HG03342 (cell line): ENCODE measurements around the gene ZDHHC16.
A peak's percentile ranks its signal among the peaks of the same experiment; 100 is the strongest.
"Not testable (repeated sequence)": the region's sequence is repeated elsewhere in the genome, so short reads cannot be mapped to it uniquely, and the experiment has no call there.

Source experiments
- ATAC-seq: cut with Tn5 transposase; IDR thresholded peaks from one replicate; pipeline ENCODE4 v1.9.1; 2021; ENCODE audit warnings: mild to moderate bottlenecking, moderate library complexity; ENCODE audit not compliant: unreplicated experiment

Gene ZDHHC16

DNA sequence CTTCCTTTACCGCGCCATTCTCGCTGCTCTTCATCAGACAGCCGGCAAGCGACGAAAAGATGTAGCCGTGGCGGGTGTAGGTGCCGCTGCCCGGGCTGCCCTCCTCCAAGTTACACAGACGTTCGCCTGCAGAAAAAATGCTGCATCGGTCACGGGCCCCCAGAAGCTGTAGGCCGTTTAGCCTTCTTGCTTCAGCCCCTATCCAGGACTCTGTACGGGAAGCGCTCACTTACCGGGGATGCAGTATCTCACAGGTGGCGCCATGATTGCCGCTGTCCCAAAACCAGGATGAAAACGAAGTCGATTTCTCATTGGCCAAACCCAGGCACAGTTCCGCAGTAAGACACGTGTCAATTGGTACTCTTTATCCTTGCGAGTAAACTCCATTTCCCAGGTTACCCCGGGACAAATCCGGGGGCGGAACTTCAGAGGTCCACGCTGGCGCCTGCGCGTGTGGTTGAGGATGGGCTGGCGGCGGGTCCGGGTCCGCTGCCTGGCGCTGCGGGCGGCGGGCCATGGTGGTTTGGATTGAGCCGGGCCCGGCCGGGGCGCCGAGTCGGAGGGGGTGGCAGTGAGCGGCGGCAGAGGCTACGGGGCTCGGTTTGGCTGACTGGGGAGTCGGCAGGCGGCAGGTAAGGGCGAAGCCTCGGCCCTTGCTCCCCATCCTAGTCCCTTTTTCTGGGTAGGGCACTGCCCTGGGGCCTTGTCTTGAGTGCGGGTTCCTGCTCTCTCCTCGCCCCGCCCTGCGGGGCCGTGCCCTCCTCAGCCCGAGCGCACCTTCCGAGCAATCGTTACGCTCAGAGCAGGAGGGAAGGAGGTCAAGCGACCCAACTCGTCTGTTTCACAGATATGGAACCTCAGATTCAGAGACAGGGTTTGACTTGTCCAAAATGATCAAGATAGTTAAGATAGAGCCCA, at the start of gene ZDHHC16, which contains the start of gene EXOSC1:
Gene ZDHHC16 (plus strand): TSS at position 454 of the 918 bp plus-strand sequence. CDS start 5,501 bp downstream, outside the sequence.
Gene EXOSC1 (minus strand): TSS at position 285 of the 918 bp plus-strand sequence. CDS start 21 bp downstream, at position 264.
- peak; percentile 98 for ATAC-seq

DNA sequence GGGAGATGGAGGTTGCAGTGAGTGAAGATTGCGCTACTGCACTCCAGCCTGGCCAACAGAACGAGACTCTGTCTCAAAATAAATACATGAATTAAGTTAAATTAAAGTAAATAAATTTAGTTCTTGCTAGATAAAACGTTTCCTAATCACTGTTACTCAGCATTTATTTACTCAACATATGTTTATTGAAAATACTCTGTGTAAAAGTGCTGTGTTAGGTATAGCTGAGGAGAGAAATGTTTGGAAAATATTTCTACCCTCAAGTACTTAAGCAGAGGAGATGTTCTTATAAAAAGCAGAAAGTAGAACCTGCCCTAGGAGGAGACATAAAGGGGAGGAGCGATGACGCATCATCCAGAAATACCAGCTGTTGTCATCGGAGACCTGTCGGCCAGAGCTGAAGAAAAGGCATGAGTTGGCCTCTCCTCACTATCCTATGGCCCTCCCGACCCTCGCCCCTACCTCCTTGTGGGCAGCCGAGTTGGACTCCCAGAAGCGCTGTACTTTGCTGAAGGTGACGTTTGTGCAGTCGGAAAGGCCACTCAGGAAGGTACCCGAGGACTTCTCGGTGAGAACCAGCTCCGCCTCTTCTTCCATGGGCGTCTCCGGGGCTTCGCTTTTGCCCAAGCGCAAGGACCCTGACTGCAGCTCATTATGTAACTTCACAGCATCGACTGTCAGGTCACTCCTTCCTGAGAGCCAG, 46.0 kb upstream of the ZDHHC16 start:
- ATAC-seq = peak; percentile 40

DNA sequence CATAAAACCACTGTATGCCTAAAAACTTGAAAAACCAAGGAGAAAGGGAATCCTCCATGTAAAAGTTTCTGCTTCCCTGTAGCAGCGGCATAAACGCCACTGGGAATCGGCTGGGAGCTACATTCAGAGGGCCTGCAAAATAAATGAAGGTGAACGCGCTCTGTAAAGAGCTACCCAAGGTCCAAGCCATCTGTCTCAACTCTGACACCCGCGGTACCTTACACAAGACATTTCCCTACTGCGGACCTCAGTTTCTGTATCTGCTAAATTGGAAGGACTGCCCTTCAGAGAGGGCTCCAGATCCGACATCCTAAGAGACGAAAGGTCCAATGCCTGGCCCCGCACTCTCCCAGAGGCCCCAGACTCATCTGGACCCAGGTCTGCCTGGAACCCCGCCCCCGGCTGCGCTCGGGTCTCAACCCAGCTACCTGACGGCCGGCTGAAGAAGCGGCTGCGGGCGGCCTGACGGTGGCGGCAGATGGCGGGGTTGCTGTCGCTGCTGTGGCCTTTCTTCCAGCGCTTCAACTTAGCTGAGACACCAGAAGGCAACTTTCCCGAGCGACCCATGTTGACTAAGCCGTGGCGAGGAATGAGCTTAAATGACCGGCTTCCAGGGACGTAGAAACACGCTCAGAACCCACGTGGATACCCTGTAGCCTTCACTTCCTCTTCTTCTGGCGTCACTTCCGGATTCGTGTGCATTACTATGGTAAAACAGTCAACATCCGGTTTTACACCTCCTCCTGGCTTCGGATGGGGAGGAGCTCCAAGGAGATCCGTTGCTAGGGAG, 45.1 kb upstream of the ZDHHC16 start, which contains the start of gene RRP12:
Gene RRP12 (minus strand): TSS at position 676 of the 790 bp plus-strand sequence. CDS start 109 bp downstream, at position 567.
- ATAC-seq = peak; percentile 95

DNA sequence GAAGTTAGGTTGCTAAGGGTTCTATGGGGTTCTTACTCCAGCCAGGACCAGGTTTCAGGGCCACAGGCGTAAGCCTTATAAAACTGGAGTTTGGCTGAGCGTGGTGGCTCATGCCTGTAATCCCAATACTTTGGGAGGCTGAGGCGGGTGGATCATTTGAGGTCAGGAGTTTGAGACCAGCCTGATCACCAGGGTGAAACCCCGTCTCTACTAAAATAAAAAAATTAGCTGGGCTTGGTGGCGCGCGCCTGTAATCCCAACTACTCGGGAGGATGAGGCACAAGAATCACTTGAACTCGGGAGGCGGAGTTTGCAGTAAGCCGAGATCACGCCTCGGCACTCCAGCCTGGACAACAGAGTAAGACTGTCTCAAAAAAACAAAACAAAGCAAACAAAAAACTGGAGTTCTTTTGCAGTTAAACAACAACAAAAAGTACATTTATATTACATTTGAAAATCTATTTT, 44.5 kb upstream of the ZDHHC16 start:
- no peak for ATAC-seq

DNA sequence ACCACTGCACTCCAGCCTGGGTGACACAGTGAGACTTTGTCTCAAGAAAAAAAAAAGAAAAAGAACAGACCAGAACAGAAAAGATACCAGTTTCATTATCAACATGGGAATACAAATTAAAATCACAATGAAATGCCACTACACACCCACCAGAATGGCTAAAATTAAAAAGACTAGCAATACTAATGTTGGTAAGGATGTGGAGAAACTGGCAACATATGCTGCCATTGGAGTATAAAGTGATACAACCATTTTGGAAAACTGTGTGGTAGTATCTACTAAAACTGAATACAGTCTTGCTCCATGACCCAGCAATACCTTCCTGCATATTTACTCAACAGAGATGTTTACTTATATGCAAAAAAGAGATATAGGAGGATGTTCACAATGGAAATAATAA, 41.9 kb upstream of the ZDHHC16 start:
- no peak for ATAC-seq

DNA sequence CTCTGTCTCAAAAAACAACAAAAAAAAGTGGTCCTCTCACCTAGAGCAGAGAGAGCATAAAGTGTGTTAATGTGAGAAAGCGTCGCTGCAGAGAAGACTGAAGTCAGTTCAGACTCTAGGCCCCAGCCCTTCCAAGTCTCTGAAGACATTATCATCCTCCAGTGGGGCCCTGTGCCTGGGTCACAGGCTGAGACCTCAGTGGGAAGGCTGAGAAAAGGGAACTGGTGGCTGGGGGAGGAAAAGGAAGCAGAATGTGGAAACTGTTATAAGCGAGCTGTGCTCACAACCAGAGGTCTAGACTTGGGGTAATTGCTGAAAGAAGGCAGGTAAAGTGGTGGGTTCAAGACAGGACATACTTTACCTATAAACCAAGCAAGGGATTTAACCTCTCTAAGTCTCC, 39.9 kb upstream of the ZDHHC16 start:
- ATAC-seq = no peak

DNA sequence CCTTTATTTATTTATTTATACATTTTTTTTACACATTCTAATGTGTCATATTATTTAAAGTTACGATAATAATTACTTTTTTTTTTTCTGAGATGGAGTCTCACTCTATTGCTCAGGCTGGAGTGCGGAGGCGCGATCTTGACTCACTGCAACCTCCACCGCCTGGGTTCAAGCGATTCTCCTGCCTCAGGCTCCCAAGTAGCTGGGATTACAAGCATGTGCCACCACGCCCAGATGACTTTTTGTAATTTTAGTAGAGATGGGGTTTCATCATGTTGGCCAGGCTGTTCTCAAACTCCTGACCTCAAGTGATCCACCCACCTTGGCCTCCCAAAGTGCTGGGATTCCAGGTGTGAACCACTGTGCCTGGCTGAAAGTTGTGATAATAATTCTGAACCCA, 39.5 kb upstream of the ZDHHC16 start:
- not testable (repeated sequence) for ATAC-seq

DNA sequence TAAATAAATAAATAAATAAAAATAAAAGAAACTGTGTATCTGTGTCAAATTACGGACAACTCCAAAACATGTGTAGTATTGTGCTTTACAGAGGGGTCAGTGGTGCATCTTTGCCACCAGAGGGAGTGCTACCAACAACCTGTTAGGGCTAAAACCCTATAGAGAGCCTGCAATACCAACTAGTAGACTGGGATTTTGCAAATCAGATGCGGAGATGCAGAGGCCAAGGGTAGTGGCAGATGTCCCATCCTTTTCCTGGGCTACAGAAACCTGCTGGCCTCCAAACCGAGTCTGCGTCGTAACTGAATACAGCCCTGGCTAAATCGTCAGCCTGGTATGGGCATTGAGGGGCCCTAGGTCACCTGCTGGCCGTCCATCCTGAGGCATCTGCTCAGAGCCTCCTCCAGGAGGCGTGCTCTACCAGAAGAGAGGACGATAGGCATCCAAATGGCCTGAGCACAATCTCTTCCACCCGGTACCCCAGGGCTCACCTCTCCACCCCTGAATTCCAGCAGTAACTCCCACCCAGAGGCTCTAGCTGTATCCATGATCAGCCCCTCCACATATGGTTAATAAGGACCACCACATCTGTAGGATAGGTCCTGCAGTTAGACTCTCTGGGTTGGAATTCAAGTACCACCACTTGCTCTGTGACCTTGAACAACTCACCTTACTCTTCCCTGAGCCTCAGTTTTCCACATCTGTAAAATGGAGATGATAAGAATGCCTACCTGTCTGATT, 38.6 kb upstream of the ZDHHC16 start:
- ATAC-seq = peak; percentile 87

DNA sequence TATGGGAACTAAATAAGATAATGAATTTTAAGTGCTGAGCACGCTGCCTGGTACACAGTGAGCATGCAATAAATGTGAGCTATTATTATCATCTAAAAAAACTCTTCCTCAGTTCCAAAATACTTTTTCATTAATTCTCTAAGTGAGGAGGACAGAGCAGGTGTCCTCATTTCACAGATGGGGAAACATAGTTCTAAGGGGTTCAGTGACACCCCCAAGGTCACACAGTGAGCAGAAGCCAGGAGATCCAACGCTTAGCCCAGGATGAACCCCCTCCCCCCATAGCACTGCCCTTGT, 38.1 kb upstream of the ZDHHC16 start:
- ATAC-seq = no peak

DNA sequence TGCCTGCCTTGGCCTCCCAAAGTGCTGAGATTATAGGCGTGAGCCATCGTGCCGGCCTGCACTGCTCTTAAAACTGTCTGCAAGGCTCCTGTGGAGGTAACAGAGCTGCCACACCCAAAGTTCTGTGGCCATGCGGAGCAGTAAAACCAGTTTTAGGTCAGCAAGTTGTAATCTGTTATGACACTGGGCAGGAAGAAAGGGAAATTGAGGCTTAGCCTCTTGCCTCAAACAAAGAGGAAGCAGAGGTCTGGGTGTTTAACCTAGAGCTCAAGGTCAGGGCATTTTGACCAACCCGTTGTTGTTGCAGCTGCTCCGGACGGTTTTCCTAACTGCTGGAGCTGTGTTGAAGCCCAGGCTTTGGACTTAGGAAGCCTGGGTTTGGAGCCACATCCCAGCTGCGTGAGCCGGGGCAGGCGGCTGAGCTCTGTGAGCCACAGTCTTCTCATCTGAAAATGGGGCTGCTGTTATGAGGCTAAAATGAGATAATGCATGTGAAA, 37.4 kb upstream of the ZDHHC16 start:
- ATAC-seq = no peak

DNA sequence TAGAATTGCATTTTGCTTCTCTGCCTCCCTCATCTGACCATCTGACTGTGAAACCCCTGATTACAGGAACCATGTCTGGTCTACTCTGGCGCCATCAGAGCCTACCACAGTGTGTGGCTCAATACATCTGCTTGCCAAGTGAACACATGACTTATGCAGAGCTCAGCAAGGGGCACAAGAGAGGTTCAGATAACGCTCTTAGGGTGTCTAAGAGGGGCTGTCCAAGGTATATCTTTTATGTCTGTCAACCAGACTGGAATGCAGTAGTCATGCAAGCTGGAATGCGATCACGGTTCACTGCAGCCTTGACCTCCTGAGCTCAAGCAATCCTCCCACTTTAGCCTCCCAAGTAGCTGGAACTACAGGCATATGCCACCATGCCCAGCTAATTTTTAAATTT, 34.6 kb upstream of the ZDHHC16 start:
- no peak for ATAC-seq

DNA sequence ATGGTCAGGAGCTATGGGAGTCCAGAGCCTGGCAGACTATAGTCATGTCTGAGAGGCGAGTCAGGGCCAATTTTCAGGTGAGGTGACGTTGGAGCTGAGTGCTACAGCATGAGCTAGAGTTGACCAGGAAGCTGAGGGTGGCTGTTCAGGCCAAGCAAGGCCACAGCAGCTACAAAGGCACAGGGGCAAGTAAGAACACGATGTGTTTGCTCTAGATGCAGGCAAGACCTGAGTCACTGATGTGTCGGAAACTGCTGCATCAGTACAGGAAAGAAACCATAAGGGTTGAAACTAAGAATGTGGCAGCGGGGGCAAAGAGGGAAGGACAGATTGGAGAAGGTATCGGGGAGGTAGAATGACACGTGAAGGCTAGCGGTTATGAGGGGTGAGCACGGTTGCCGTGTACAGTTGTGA, 33.1 kb upstream of the ZDHHC16 start:
- ATAC-seq = no peak

DNA sequence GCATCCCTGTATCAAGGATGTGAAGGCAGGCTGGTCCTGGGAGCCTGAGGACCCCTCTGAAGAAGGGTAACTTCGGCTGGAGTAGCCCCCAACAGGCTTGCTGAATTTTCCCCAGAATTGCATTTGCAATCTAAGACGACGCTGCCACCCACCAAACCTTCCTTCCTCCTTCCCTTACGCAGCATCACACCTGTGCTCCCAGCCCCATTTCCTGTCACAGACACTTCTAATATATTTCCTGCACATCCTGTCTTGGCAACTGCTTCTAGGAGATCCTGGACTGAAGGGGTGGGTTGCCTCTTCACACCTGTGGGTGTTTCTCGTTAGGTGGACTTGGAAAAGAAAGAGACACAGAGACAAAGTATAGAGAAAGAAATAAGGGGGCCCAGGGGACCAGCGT, 29.4 kb upstream of the ZDHHC16 start:
- no peak for ATAC-seq

DNA sequence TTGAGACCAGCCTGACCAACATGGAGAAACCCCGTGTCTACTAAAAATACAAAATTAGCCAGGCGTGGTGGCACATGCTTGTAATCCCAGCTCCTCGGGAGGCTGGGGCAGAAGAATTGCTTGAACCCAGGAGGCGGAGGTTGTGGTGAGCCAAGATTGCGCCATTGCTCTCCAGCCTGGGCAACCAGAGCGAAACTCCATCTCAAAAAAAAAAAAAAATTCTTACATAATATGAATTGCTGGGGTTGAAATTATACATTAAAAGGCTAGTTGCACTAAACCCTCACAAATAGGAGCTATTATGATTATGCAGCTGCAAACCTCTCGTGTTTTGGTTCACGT, 22.2 kb upstream of the ZDHHC16 start:
- ATAC-seq = not testable (repeated sequence)

DNA sequence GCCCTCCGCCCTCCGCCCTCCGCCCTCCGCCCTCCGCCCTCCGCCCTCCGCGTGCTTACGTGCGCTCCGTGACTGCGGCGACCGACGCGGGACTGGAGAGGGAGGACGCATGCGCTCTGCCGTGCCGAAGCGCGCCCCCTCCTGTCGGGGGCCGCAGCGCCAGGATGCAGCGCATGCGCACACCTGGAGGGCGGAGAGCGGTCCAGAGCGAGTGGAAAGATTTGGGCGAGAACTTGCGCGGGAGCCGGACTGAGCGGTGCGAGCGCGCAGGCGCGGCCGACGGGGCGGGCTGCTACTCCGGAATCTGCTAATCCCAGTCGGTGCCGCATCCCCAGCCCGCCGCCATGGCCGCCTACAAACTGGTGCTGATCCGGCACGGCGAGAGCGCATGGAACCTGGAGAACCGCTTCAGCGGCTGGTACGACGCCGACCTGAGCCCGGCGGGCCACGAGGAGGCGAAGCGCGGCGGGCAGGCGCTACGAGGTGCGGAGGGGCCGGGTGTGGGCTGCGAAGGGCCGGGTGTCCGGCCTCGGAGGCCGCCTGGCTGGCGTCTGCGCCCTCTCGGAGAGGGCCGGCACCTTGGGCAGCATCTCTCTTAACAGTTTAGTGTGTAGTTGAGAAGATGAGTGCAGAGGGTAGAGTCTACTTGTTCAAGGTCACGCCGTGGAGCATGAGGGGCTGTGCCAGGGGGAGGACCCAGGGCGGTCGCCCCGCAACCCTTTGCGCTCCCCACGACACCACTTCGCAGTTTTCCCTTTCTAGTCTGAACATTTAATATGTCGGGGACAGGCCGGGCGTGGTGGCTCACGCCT, 19.8 kb upstream of the ZDHHC16 start, which contains the start of gene PGAM1:
Gene PGAM1 (plus strand): TSS at position 228 of the 812 bp plus-strand sequence. CDS start 117 bp downstream, at position 345.
- ATAC-seq = peak; percentile 78

DNA sequence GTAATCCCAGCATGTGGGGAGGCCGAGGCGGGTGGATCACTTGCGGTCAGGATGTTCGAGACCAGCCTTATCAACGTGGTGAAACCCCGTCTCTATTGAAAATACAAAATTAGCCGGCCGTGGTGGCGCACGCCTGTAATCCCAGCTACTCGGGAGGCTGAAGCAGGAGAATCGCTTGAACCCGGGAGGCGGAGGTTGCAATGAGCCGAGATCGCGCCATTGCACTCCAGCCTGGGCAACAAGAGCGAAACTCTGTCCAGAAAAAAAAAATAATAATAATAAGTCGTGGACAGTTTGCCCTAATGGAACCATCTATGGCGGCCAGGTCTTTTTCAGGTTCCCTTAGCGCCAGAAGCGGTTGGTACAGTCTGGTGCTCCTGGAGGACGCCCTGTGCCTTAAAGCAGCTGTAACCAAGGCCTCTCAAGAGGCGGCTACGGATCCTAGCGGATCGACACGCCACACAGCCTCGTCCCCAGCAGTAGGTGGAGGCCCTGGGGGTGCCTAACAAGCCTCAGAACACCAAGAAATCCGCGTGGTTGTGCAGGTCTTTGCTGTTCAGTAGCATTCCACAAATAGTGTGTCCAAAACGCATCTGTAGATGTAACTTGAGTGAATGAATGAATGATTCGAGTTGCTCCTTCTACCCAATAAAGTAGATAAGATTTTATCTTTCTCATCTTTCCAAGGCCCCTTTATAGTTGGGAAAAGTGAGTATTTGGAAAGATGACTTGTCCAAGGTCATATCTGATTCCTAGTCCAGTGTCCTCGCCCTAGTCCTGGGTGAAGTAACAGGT, 19.0 kb upstream of the ZDHHC16 start:
- no peak for ATAC-seq

DNA sequence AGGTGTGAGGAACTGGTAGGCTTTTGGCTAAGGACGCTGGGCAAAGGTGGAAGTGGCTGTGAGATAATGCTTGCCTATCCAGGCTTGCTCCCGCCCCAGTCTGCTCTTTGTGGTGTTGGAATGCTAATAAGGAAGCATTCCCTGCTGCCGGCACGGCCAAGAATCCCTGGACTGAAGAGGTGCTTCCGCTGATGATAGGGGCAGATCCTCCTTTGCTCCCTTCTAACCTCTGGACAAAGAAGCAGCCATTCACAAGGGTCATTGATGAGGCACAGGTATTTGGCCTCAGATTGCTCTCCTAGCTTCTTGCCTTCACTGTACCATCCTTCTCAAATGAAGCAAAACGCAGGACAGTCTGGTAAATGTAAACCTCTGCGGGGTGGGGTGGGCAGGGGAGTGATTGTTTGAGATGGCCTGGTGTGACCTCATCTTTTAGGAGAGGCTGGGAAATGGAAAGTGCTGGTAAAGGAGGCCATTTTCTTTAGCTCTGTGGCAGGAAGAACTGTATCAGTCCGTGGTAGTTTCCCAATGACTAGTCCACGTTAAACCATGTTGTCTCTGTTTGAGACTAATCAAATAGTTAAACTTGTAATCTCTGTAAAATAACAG, 18.3 kb upstream of the ZDHHC16 start:
- ATAC-seq = no peak

DNA sequence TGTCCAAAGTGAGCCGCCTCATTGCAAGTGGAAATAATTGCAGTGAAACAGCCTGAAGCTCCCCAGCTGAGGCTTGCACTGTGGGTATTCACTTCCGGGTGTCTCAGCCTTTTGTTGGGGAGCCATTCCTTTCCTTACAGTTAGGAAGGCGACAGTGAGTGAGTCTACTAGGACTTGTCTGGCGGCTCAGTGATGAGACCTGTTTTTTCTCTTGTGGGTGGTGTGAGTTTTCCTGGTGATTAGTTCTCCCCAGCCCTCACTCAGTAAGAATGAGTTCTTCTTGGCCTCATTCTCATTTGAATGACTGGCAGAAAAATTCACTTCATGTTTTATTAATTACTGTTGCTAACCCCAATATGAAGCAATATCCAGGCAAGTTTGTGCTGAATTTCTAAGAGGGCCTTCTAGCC, 17.4 kb upstream of the ZDHHC16 start:
- ATAC-seq = no peak
